NCI-H2196 (cell line): ENCODE measurements around the gene RPTOR.
"Not testable (repeated sequence)": the region's sequence is repeated elsewhere in the genome, so short reads cannot be mapped to it uniquely, and the experiment has no call there.

ENCODE experiments used
- DNase-seq: peaks from one replicate; lab custom pipeline; 2025; ENCODE audit not compliant: unreplicated experiment; lab: John Stamatoyannopoulos, UW

RPTOR gene

GRCh38 chr17:80761110-80761871 lies 216.7 kb downstream of the RPTOR start:
- no peak for DNase-seq

- DNase-seq, result no peak
Measured at GRCh38 chr17:80762076-80762475, 217.4 kb downstream of the RPTOR start.

- DNase-seq, result no peak
Measured at GRCh38 chr17:80763293-80763867, 218.7 kb downstream of the RPTOR start.

- DNase-seq, result not testable (repeated sequence)
Measured at GRCh38 chr17:80764627-80765145, 220.0 kb downstream of the RPTOR start.

GRCh38 chr17:80765241-80765961 lies 220.8 kb downstream of the RPTOR start:
- no peak for DNase-seq

- DNase-seq, result no peak
Measured at GRCh38 chr17:80766290-80766855, 221.7 kb downstream of the RPTOR start.

GRCh38 chr17:80768389-80768788 lies 223.8 kb downstream of the RPTOR start:
- no peak for DNase-seq

- no peak for DNase-seq
Measured at GRCh38 chr17:80768936-80769335, 224.3 kb downstream of the RPTOR start.

GRCh38 chr17:80769516-80769915 lies 224.9 kb downstream of the RPTOR start:
- no peak for DNase-seq

GRCh38 chr17:80769936-80770625 lies 225.4 kb downstream of the RPTOR start:
- DNase-seq, result no peak

GRCh38 chr17:80770881-80771611 lies 226.4 kb downstream of the RPTOR start:
- no peak for DNase-seq

GRCh38 chr17:80771612-80772005 lies 227.0 kb downstream of the RPTOR start:
- no peak for DNase-seq

GRCh38 chr17:80772906-80773242 lies 228.2 kb downstream of the RPTOR start:
- no peak for DNase-seq

- peak; percentile 38 for DNase-seq
Measured at GRCh38 chr17:80773243-80773991, 228.8 kb downstream of the RPTOR start.

- DNase-seq, result no peak
Measured at GRCh38 chr17:80774146-80774545, 229.5 kb downstream of the RPTOR start.

- peak; percentile 47 for DNase-seq
Measured at GRCh38 chr17:80774643-80775281, 230.1 kb downstream of the RPTOR start.

GRCh38 chr17:80775863-80776262 lies 231.2 kb downstream of the RPTOR start:
- DNase-seq, result no peak

- DNase-seq, result no peak
Measured at GRCh38 chr17:80777274-80777673, 232.6 kb downstream of the RPTOR start.

GRCh38 chr17:80778716-80779115 lies 234.1 kb downstream of the RPTOR start:
- no peak for DNase-seq
